HepG2 (cell line): Measurements from ENCODE around the gene YAP1. TPM values are rescaled to one million over a fixed set of nuclear protein-coding genes. Genes with fewer than 3 reads are reported as not detected.

Experiments used
- BRD4 ChIP-seq: sonication (generic); formaldehyde crosslinking; IDR thresholded peaks from 2 replicates; pipeline ENCODE4 v1.4.0; 2020; ENCODE audit warnings: missing genetic modification reagents
- FOXP4 ChIP-seq: sonication (generic); formaldehyde crosslinking; IDR thresholded peaks from 2 replicates; pipeline ENCODE4 v1.4.0; 2020; ENCODE audit warnings: missing genetic modification reagents
- GZF1 ChIP-seq: sonication (generic); formaldehyde crosslinking; IDR thresholded peaks from 2 replicates; pipeline ENCODE4 v1.5.1; 2020; ENCODE audit warnings: mild to moderate bottlenecking, missing genetic modification reagents
- MED13 ChIP-seq: sonication (generic); formaldehyde crosslinking; IDR thresholded peaks from 2 replicates; pipeline ENCODE4 v1.5.0; 2020; ENCODE audit warnings: missing genetic modification reagents
- NCOR1 ChIP-seq: fragments of 200-600 bp; sonication (generic); IDR thresholded peaks from 2 replicates; pipeline ENCODE4 v1.7.0; 2017; ENCODE audit warnings: antibody characterized with exemption, low read length, borderline replicate concordance
- NPAS2 ChIP-seq: sonication (generic); formaldehyde crosslinking; IDR thresholded peaks from 2 replicates; pipeline ENCODE4 v1.8.0; 2022; ENCODE audit warnings: mild to moderate bottlenecking, missing genetic modification reagents, borderline replicate concordance
- RARA ChIP-seq: IDR thresholded peaks from 2 replicates; pipeline ENCODE4 v1.6.1; 2016; ENCODE audit warnings: missing genetic modification reagents, missing compliant biosample characterization
- SNAPC5 ChIP-seq: sonication (generic); formaldehyde crosslinking; IDR thresholded peaks from 2 replicates; pipeline ENCODE4 v1.8.1; 2023; ENCODE audit warnings: mild to moderate bottlenecking, missing genetic modification reagents, borderline replicate concordance
- TOE1 ChIP-seq: sonication (generic); formaldehyde crosslinking; IDR thresholded peaks from 2 replicates; pipeline ENCODE4 v1.4.0; 2020; ENCODE audit warnings: mild to moderate bottlenecking, missing genetic modification reagents
- YEATS4 ChIP-seq: sonication (generic); formaldehyde crosslinking; IDR thresholded peaks from 2 replicates; pipeline ENCODE4 v1.4.0; 2020; ENCODE audit warnings: missing genetic modification reagents, borderline replicate concordance
- ZBTB3 ChIP-seq: sonication (generic); formaldehyde crosslinking; IDR thresholded peaks from 2 replicates; pipeline ENCODE4 v1.4.0; 2020; ENCODE audit warnings: low read depth, mild to moderate bottlenecking, moderate library complexity, missing genetic modification reagents, borderline replicate concordance
- ZNF24 ChIP-seq: fragments of 450-650 bp; IDR thresholded peaks from 2 replicates; pipeline ENCODE4 v1.6.1; 2017; ENCODE audit warnings: antibody characterized with exemption, mild to moderate bottlenecking
- ZNF451 ChIP-seq: sonication (generic); formaldehyde crosslinking; IDR thresholded peaks from 2 replicates; pipeline ENCODE4 v1.5.0; 2020; ENCODE audit warnings: mild to moderate bottlenecking, missing genetic modification reagents
- ZNF614 ChIP-seq: IDR thresholded peaks from 2 replicates; pipeline ENCODE4 v1.6.1; 2018; ENCODE audit warnings: missing biosample characterization, missing genetic modification reagents, inconsistent platforms, borderline replicate concordance
- ZNF770 ChIP-seq: sonication (generic); formaldehyde crosslinking; IDR thresholded peaks from 2 replicates; pipeline ENCODE4 v1.5.0; 2020; ENCODE audit warnings: mild to moderate bottlenecking, missing genetic modification reagents
- ZNF773 ChIP-seq: sonication (generic); formaldehyde crosslinking; IDR thresholded peaks from 2 replicates; pipeline ENCODE4 v1.4.0; 2020; ENCODE audit warnings: missing genetic modification reagents, borderline replicate concordance
- ZSCAN20 ChIP-seq: sonication (generic); formaldehyde crosslinking; IDR thresholded peaks from 2 replicates; pipeline ENCODE4 v1.4.0; 2020; ENCODE audit warnings: missing genetic modification reagents, mild to moderate bottlenecking, borderline replicate concordance
- polyA plus RNA-seq, 8 experiments: library from polyadenylated mRNA; depleted of rRNA in 3 of 8; stranded (reverse) in 7 of 8; unstranded in 1 of 8; fragments of >200 nt; fragmentation: Illumina TruSeq in 4 of 8; extraction: Trizol in 4 of 8; gene quantifications; 2 replicates each; pipeline versions ENCODE4 v1.2.1 to v1.2.3, GENCODE V29; 2011 to 2016; ENCODE audit warnings: low read depth in 4 of 8, missing spikeins in 1 of 8, mixed read lengths in 1 of 8; ENCODE audit not compliant: insufficient read depth in 1 of 8
- total RNA-seq, 5 experiments: library from RNA; depleted of rRNA; stranded (reverse); fragments of >200 nt; fragmentation: Illumina TruSeq; extraction: Trizol; gene quantifications; 2 replicates each; pipeline ENCODE4 v1.2.3, GENCODE V29; 2016; ENCODE audit warnings: low read depth in 1 of 5
- TF ChIP-seq, protein P1 (sequence below): IDR thresholded peaks from 2 replicates; pipeline ENCODE4 v1.6.1; 2012; ENCODE audit warnings: low read depth, low read length, improper control_type of control experiment
- TF ChIP-seq, protein P2 (sequence below): sonication (generic); formaldehyde crosslinking; IDR thresholded peaks from 2 replicates; pipeline ENCODE4 v1.5.0; 2020; ENCODE audit warnings: missing genetic modification reagents
- TF ChIP-seq, protein P3 (sequence below): sonication (generic); formaldehyde crosslinking; IDR thresholded peaks from 2 replicates; pipeline ENCODE4 v1.8.1; 2023; ENCODE audit warnings: mild to moderate bottlenecking, missing genetic modification reagents
- TF ChIP-seq, protein P4 (sequence below): sonication (generic); formaldehyde crosslinking; IDR thresholded peaks from 2 replicates; pipeline ENCODE4 v1.5.0; 2020; ENCODE audit warnings: missing genetic modification reagents

YAP1 gene
- total and polyA plus RNA-seq, 2 of the 13 experiments (the other 11 are each of a cell fraction or from before 2014, with no cell fraction given): 59.5 to 91.0 TPM

DNA sequence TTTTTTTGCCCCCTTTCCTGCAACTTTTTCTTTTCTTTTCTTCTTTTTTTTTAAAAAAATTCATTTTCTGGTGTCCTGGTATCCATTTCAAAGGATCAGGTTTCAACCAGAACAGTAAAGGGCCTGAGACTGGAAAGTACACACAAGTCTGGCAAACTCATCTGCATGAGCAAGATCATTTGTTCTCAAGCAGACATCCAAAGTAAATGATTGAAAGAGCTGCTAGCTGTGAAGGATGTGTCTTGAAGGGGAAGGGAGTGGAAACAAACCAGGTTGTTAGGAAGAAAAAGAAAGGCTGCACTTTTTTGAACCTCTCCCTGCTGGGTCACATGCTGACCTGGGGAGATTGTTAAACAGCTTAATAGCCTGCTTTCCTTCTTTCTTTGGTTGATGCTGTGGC, 5.3 kb downstream of the YAP1 start (continued):
- TF ChIP-seq RARA (CRISPR knock-in tag) (peak; percentile 40; the same call in 1 of the 2 replicates), ZNF24 (peak; percentile 57; the same call in 1 of the 2 replicates), SNAPC5 (CRISPR knock-in tag) (no peak), ZSCAN20 (no peak), TOE1 (CRISPR knock-in tag) (no peak), ZNF614 (CRISPR knock-in tag) (peak; percentile 48; the same call in 1 of the 2 replicates), NCOR1 (peak; percentile 29; the same call in 1 of the 2 replicates), GZF1 (CRISPR knock-in tag) (no peak), ZNF451 (no peak), BRD4 (no peak), FOXP4 (CRISPR knock-in tag) (peak; percentile 61; the same call in 1 of the 2 replicates), YEATS4 (CRISPR knock-in tag) (no peak), ZNF770 (CRISPR knock-in tag) (no peak), ZBTB3 (CRISPR knock-in tag) (no peak), ZNF773 (CRISPR knock-in tag) (no peak), NPAS2 (CRISPR knock-in tag) (no peak), MED13 (CRISPR knock-in tag) (no peak)
- TF ChIP-seq, protein P1, sequence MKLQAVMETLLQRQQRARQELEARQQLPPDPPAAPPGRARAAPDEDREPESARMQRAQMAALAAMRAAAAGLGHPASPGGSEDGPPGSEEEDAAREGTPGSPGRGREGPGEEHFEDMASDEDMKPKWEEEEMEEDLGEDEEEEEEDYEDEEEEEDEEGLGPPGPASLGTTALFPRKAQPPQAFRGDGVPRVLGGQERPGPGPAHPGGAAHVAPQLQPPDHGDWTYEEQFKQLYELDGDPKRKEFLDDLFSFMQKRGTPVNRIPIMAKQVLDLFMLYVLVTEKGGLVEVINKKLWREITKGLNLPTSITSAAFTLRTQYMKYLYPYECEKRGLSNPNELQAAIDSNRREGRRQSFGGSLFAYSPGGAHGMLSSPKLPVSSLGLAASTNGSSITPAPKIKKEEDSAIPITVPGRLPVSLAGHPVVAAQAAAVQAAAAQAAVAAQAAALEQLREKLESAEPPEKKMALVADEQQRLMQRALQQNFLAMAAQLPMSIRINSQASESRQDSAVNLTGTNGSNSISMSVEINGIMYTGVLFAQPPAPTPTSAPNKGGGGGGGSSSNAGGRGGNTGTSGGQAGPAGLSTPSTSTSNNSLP: 0 out of 2 replicates have a peak, but pooled peaks have one; percentile 10
- TF ChIP-seq, protein P2, sequence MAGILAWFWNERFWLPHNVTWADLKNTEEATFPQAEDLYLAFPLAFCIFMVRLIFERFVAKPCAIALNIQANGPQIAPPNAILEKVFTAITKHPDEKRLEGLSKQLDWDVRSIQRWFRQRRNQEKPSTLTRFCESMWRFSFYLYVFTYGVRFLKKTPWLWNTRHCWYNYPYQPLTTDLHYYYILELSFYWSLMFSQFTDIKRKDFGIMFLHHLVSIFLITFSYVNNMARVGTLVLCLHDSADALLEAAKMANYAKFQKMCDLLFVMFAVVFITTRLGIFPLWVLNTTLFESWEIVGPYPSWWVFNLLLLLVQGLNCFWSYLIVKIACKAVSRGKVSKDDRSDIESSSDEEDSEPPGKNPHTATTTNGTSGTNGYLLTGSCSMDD: no peak
- TF ChIP-seq, protein P3, sequence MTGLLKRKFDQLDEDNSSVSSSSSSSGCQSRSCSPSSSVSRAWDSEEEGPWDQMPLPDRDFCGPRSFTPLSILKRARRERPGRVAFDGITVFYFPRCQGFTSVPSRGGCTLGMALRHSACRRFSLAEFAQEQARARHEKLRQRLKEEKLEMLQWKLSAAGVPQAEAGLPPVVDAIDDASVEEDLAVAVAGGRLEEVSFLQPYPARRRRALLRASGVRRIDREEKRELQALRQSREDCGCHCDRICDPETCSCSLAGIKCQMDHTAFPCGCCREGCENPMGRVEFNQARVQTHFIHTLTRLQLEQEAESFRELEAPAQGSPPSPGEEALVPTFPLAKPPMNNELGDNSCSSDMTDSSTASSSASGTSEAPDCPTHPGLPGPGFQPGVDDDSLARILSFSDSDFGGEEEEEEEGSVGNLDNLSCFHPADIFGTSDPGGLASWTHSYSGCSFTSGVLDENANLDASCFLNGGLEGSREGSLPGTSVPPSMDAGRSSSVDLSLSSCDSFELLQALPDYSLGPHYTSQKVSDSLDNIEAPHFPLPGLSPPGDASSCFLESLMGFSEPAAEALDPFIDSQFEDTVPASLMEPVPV (CRISPR knock-in tag): no peak
- TF ChIP-seq, protein P4, sequence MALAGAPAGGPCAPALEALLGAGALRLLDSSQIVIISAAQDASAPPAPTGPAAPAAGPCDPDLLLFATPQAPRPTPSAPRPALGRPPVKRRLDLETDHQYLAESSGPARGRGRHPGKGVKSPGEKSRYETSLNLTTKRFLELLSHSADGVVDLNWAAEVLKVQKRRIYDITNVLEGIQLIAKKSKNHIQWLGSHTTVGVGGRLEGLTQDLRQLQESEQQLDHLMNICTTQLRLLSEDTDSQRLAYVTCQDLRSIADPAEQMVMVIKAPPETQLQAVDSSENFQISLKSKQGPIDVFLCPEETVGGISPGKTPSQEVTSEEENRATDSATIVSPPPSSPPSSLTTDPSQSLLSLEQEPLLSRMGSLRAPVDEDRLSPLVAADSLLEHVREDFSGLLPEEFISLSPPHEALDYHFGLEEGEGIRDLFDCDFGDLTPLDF: no peak
